Activated CD8-positive, alpha-beta memory T cell treated with anti-CD3 and anti-CD28 coated beads, Interleukin-2, amount 50 U/mL, for 1 hour (primary cell): ENCODE results near the gene AK9.
"Not testable (repeated sequence)": the region's sequence is repeated elsewhere in the genome, so short reads cannot be mapped to it uniquely, and the experiment has no call there.

Experiments used
- DNase-seq: peaks from one replicate; pipeline ENCODE4 v3.0.0-alpha.2; 2020; ENCODE audit errors: extremely low read depth

AK9 gene

GRCh38 chr6:109696355-109696754 is 5.4 kb upstream of the AK9 start:
- DNase-seq, result no peak

- no peak for DNase-seq
These were observed 4.5 kb upstream of the AK9 start for GRCh38 chr6:109695468-109695867.

GRCh38 chr6:109693111-109693510 is 2.1 kb upstream of the AK9 start:
- DNase-seq, result no peak

- DNase-seq, result peak; percentile 2
These were observed 647 bp downstream of the AK9 start for GRCh38 chr6:109690373-109690736.

GRCh38 chr6:109687271-109687761 is 3.7 kb downstream of the AK9 start:
- no peak for DNase-seq

GRCh38 chr6:109686566-109687265 is 4.3 kb downstream of the AK9 start:
- DNase-seq, result no peak

- not testable (repeated sequence) for DNase-seq
These were observed 12.1 kb downstream of the AK9 start for GRCh38 chr6:109678661-109679505.

GRCh38 chr6:109678240-109678639 is 12.8 kb downstream of the AK9 start:
- DNase-seq, result no peak

- no peak for DNase-seq
These were observed 14.3 kb downstream of the AK9 start for GRCh38 chr6:109676724-109677123.

- DNase-seq, result no peak
These were observed 18.2 kb downstream of the AK9 start for GRCh38 chr6:109672839-109673238.

- no peak for DNase-seq
These were observed 18.8 kb downstream of the AK9 start for GRCh38 chr6:109672175-109672574.

- no peak for DNase-seq
These were observed 19.3 kb downstream of the AK9 start for GRCh38 chr6:109671733-109672132.

GRCh38 chr6:109669811-109670210 is 21.2 kb downstream of the AK9 start:
- no peak for DNase-seq

GRCh38 chr6:109662192-109662591 is 28.8 kb downstream of the AK9 start:
- no peak for DNase-seq

GRCh38 chr6:109660526-109661320 is 30.3 kb downstream of the AK9 start:
- DNase-seq, result no peak

GRCh38 chr6:109655761-109656262 is 35.2 kb downstream of the AK9 start:
- DNase-seq, result no peak

- no peak for DNase-seq
These were observed 37.7 kb downstream of the AK9 start for GRCh38 chr6:109653264-109653663.

GRCh38 chr6:109644131-109644530 is 46.9 kb downstream of the AK9 start:
- no peak for DNase-seq

GRCh38 chr6:109632405-109632804 is 58.6 kb downstream of the AK9 start:
- DNase-seq, result no peak

GRCh38 chr6:109631403-109631802 is 59.6 kb downstream of the AK9 start:
- no peak for DNase-seq

- no peak for DNase-seq
These were observed 62.6 kb downstream of the AK9 start for GRCh38 chr6:109628158-109629000.
